Left lung (tissue), 10 donors: ENCODE data around the gene AOAH. TPM values are rescaled to one million over a fixed set of nuclear protein-coding genes. Genes with fewer than 3 reads are reported as not detected.
A peak's percentile ranks its signal among the peaks of the same experiment; 100 is the strongest.

Experiments
- ATAC-seq: fragments of 200-7000 bp; cut with Tn5 transposase; one replicate; pipeline ENCODE4 v1.9.1; 2020; ENCODE audit warnings: moderate library complexity
- DNase-seq, 4 donors: peaks; one replicate each; pipeline ENCODE4 v3.0.0-alpha.2; 2013 to 2020
- H3K27ac ChIP-seq, 2 donors: fragments of 200-600 bp; sonication (generic) in 1 of 2; one replicate each; pipeline versions ENCODE4 v1.5.0 to v1.8.0; 2020 to 2021
- H3K27me3 ChIP-seq, 2 donors: fragments of 200-600 bp; sonication (generic) in 1 of 2; one replicate each; pipeline versions ENCODE4 v1.5.0 to v1.8.0; 2020 to 2021
- H3K36me3 ChIP-seq, 2 donors: fragments of 200-600 bp; sonication (generic) in 1 of 2; one replicate each; pipeline versions ENCODE4 v1.5.0 to v1.8.0; 2020 to 2021
- H3K4me1 ChIP-seq, 2 donors: fragments of 200-600 bp; one replicate each; pipeline ENCODE4 v1.8.0; 2021
- H3K4me3 ChIP-seq, 2 donors: fragments of 200-600 bp; sonication (generic) in 1 of 2; one replicate each; pipeline versions ENCODE4 v1.5.0 to v1.8.0; 2020 to 2021; ENCODE audit warnings: mild to moderate bottlenecking in 1 of 2
- H3K9me3 ChIP-seq, 2 donors: fragments of 200-600 bp; sonication (generic) in 1 of 2; one replicate each; pipeline versions ENCODE4 v1.5.0 to v1.8.0; 2020 to 2021
- CTCF ChIP-seq, 2 donors: fragments of 200-600 bp; sonication (generic) in 1 of 2; IDR thresholded peaks; one replicate each; pipeline versions ENCODE4 v1.5.0 to v1.8.0; 2021; ENCODE audit warnings: antibody characterized with exemption in 2 of 2
- intact Hi-C, 2 donors: fragments of 100-400 bp; cut with DNase I; formaldehyde crosslinking; loops; one replicate each; pipeline versions ENCODE4 v1.11.2 to v1.14.2; 2022
- polyA plus RNA-seq, 6 donors: library from polyadenylated mRNA; unstranded; fragments of 120-200 nt; gene quantifications; one replicate each; pipeline ENCODE4 v1.2.1, GENCODE V29; 2013; ENCODE audit not compliant: insufficient read length in 6 of 6
- total RNA-seq, 2 donors: library from RNA; stranded (reverse); fragmentation: NEBNext Ultra II Directional; extraction: Animal tissue kit (Norgen Biotek cat#: 25700); gene quantifications; one replicate each; pipeline ENCODE4 v1.2.1, GENCODE V29; 2021
- donor health status: DM: no; HTN: yes; CAD: no.
- donor health status: DM: no; HTN: no; CAD: no.

AOAH gene
- total and polyA plus RNA-seq, 8 donors: 3.9 to 28.2 (median 6.9) TPM

- Histone ChIP-seq H3K4me1 (peaks cover 0 to 5% of the 10 kb centered on the region in 2 donors), H3K27me3 (no peaks in the 10 kb centered on the region), H3K36me3 (peaks cover 0 to 25% of the 10 kb centered on the region in 2 donors), H3K4me3 (no peak overlapping the region), H3K27ac (no peak overlapping the region), H3K9me3 (peaks cover 0 to 7% of the 10 kb centered on the region in 2 donors)
- intact Hi-C loops: no loop called here
- no peak for TF ChIP-seq CTCF (IDR thresholded peaks at IDR 0.05)
- no peak for DNase-seq
- ATAC-seq: no peak
Measured at GRCh38 chr7:36575832-36576231, 148.5 kb downstream of the AOAH start.

- intact Hi-C loops: no loop called here
- H3K36me3 ChIP-seq: peaks cover 0 to 21% of the 10 kb centered on the region in 2 donors
- peaks cover 0 to 7% of the 10 kb centered on the region in 2 donors for H3K9me3 ChIP-seq
- H3K4me1 ChIP-seq: peaks cover 0 to 15% of the 10 kb centered on the region in 2 donors
- H3K27ac ChIP-seq: no peak overlapping the region
- ATAC-seq (no peak), DNase-seq (no peak)
- no peak for TF ChIP-seq CTCF (IDR thresholded peaks at IDR 0.05)
- H3K4me3 ChIP-seq: no peak overlapping the region
- no peaks in the 10 kb centered on the region for H3K27me3 ChIP-seq
Measured at GRCh38 chr7:36573066-36573465, 151.2 kb downstream of the AOAH start.

- Histone ChIP-seq H3K4me3 (no peak overlapping the region), H3K27me3 (no peaks in the 10 kb centered on the region), H3K36me3 (peaks cover 0 to 19% of the 10 kb centered on the region in 2 donors), H3K4me1 (peaks cover 0 to 26% of the 10 kb centered on the region in 2 donors), H3K9me3 (no peaks in the 10 kb centered on the region), H3K27ac (peak overlapping the region in 1 of 2 donors; percentile 65)
- no peak for TF ChIP-seq CTCF (IDR thresholded peaks at IDR 0.05)
- no peak for DNase-seq
- intact Hi-C loops: no loop called here
- no peak for ATAC-seq
Measured at GRCh38 chr7:36571190-36571560, 153.1 kb downstream of the AOAH start.

- Histone ChIP-seq H3K9me3 (no peaks in the 10 kb centered on the region), H3K4me1 (peaks cover 0 to 32% of the 10 kb centered on the region in 2 donors), H3K4me3 (no peak overlapping the region), H3K27me3 (no peaks in the 10 kb centered on the region), H3K27ac (peak overlapping the region in 1 of 2 donors; percentile 65), H3K36me3 (peaks cover 0 to 13% of the 10 kb centered on the region in 2 donors)
- DNase-seq (no peak), ATAC-seq (no peak)
- TF ChIP-seq CTCF (IDR thresholded peaks at IDR 0.05): no peak
- intact Hi-C loops: no loop called here
Measured at GRCh38 chr7:36570528-36571189, 153.6 kb downstream of the AOAH start.

GRCh38 chr7:36568452-36568849, 155.8 kb downstream of the AOAH start:
- Histone ChIP-seq H3K36me3 (no peaks in the 10 kb centered on the region), H3K27me3 (no peaks in the 10 kb centered on the region), H3K27ac (no peak overlapping the region), H3K4me3 (no peak overlapping the region), H3K9me3 (no peaks in the 10 kb centered on the region), H3K4me1 (peaks cover 5 to 48% of the 10 kb centered on the region in 2 donors)
- ATAC-seq (no peak), DNase-seq (no peak)
- TF ChIP-seq CTCF (IDR thresholded peaks at IDR 0.05): no peak
- intact Hi-C loops: no loop called here
